Measurements from ENCODE around the gene ZDHHC8.

ZDHHC8 gene

GRCh38 chr22:20096574-20097420 is 34.8 kb upstream of the ZDHHC8 start:
- DNase-seq (ENCODE audit: low read depth in 2 of 2): no peak

GRCh38 chr22:20099099-20099711 is 32.4 kb upstream of the ZDHHC8 start:
- DNase-seq (ENCODE audit: low read depth in 2 of 2): no peak

GRCh38 chr22:20101638-20102037 is 30.0 kb upstream of the ZDHHC8 start:
- no peak for DNase-seq (ENCODE audit: low read depth in 2 of 2)

GRCh38 chr22:20102203-20102780 is 29.3 kb upstream of the ZDHHC8 start:
- DNase-seq (ENCODE audit: low read depth in 2 of 2): no peak

GRCh38 chr22:20105456-20106204 is 26.0 kb upstream of the ZDHHC8 start:
- no peak for DNase-seq (ENCODE audit: low read depth in 2 of 2)

GRCh38 chr22:20106205-20106848 is 25.3 kb upstream of the ZDHHC8 start:
- DNase-seq (ENCODE audit: low read depth in 2 of 2): no peak

GRCh38 chr22:20106849-20107237 is 24.8 kb upstream of the ZDHHC8 start:
- DNase-seq (ENCODE audit: low read depth in 2 of 2): no peak

- DNase-seq (ENCODE audit: low read depth in 2 of 2): no peak
These were observed 24.1 kb upstream of the ZDHHC8 start for GRCh38 chr22:20107471-20107901.

GRCh38 chr22:20107951-20108756 is 23.4 kb upstream of the ZDHHC8 start:
- DNase-seq (ENCODE audit: low read depth in 2 of 2): no peak

- no peak for DNase-seq (ENCODE audit: low read depth in 2 of 2)
These were observed 22.8 kb upstream of the ZDHHC8 start for GRCh38 chr22:20108757-20109230.

- DNase-seq (ENCODE audit: low read depth in 2 of 2): no peak
These were observed 21.9 kb upstream of the ZDHHC8 start for GRCh38 chr22:20109411-20110358.

- no peak for DNase-seq (ENCODE audit: low read depth in 2 of 2)
These were observed 21.1 kb upstream of the ZDHHC8 start for GRCh38 chr22:20110359-20110985.

GRCh38 chr22:20111045-20111688 is 20.4 kb upstream of the ZDHHC8 start:
- no peak for DNase-seq (ENCODE audit: low read depth in 2 of 2)

- DNase-seq (ENCODE audit: low read depth in 2 of 2): no peak
These were observed 19.6 kb upstream of the ZDHHC8 start for GRCh38 chr22:20111689-20112622.

- DNase-seq (ENCODE audit: low read depth in 2 of 2): no peak
These were observed 18.7 kb upstream of the ZDHHC8 start for GRCh38 chr22:20112623-20113511.

GRCh38 chr22:20113551-20114310 is 17.9 kb upstream of the ZDHHC8 start:
- no peak for DNase-seq (ENCODE audit: low read depth in 2 of 2)

Data from stimulated activated CD8-positive, alpha-beta memory T cell treated with anti-CD3 and anti-CD28 coated beads, Interleukin-7, amount 100 ng/mL, for 1 hour (primary cell).